Heart left ventricle (tissue), 13 donors: Measurements from ENCODE around the gene LLGL2.
"Not testable (repeated sequence)": the region's sequence is repeated elsewhere in the genome, so short reads cannot be mapped to it uniquely, and the experiment has no call there.

Experiments used
- CTCF ChIP-seq, 12 donors: fragments of 200-600 bp; sonication (generic) in 4 of 12; IDR thresholded peaks; one replicate each; pipeline versions ENCODE4 v1.5.0 to v1.8.0; 2018 to 2022; ENCODE audit warnings: antibody characterized with exemption in 12 of 12, mild to moderate bottlenecking in 5 of 12
- POLR2A ChIP-seq, 2 donors: fragments of 450-650 bp; IDR thresholded peaks; one replicate each; pipeline ENCODE4 v1.6.1; 2017; ENCODE audit warnings: antibody characterized with exemption in 2 of 2, mild to moderate bottlenecking in 2 of 2, moderate library complexity in 2 of 2
- donor health status: ischemic (EF 13 %, LVEDD 7.1; RV severe dilation, severe dysfunction).
- donor health status: DM: no; HTN: yes; CAD: no.
- donor health status: DM: no; HTN: no; CAD: no.
- donor health status: ischemic (EF 25% LVEDD 6.9; RV normal size, moderate dysfunction).
- donor health status: ischemic (EF 25% LVEDD 5.7; RV mildly dilated, moderate dysfunction).
- donor health status: ischemic (EF 35%, LVEDD 5.7; RV mildly dilated, moderate dysfunction).
- donor health status: nonischemic (EF 11% LVEDD 7.7; RV severe dilation, severe dysfunction).
- donor health status: DM: yes; HTN: yes; CAD: no.
- donor health status: PGD.
- donor health status: ischemic (EF 29% LVEDD 5.4; RV normal size, mild dysfunction).
- donor health status: nonischemic (EF 23%, LVEDD 6.1; RV moderate dilation, normal function).

- not testable (repeated sequence) for TF ChIP-seq CTCF, POLR2A (IDR thresholded peaks at IDR 0.05)
Observed at GRCh38 chr17:75583197-75583596, 57.7 kb downstream of the LLGL2 start.
